T-helper 9 cell (primary cell): ENCODE results near the gene NRN1.
"Not testable (repeated sequence)": the region's sequence is repeated elsewhere in the genome, so short reads cannot be mapped to it uniquely, and the experiment has no call there.

Experiments used
- DNase-seq: peaks from one replicate; pipeline ENCODE4 v3.0.0-alpha.2; 2020

NRN1 gene

DNA sequence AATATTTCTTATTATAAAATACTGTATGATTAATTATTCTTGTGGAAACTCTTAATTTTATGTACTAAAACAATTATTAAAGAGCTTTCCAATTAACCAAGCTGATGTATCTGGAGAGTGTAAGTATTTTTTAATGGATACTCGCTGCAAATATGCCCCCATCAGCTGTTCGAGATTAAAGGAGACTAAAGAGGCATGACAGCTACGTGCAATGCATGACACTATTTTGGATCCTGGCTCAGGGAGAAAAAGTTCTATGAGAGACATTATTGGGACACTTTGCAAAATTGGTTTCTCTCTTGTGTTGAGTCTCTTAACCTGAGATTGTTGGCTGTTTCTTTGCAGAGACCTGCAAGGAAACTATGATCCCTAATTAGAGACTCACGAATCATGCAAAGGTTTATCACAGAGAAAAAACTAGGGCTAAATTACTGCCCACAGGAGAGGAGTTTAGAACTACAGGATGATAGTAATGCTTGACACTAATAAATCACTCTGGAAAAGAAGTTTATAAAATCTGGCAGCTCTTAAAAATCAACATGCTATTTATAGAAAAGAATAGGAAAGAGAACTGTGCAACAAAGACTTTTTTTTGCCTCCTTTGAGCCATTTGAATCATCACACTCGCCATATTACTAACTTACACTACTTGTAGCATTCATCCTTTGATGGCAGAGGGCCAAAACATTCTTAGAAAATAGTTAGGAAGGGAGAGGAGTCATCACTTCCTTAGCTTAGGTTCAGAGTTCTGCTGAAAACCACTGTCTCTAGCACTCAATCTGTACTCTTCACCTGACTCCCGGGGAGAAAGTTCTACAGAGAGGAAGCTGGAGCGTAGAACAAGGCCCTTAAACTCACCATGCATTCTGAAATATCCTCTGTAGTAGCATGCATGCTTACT is 25.3 kb downstream of the NRN1 start:
- DNase-seq: no peak

DNA sequence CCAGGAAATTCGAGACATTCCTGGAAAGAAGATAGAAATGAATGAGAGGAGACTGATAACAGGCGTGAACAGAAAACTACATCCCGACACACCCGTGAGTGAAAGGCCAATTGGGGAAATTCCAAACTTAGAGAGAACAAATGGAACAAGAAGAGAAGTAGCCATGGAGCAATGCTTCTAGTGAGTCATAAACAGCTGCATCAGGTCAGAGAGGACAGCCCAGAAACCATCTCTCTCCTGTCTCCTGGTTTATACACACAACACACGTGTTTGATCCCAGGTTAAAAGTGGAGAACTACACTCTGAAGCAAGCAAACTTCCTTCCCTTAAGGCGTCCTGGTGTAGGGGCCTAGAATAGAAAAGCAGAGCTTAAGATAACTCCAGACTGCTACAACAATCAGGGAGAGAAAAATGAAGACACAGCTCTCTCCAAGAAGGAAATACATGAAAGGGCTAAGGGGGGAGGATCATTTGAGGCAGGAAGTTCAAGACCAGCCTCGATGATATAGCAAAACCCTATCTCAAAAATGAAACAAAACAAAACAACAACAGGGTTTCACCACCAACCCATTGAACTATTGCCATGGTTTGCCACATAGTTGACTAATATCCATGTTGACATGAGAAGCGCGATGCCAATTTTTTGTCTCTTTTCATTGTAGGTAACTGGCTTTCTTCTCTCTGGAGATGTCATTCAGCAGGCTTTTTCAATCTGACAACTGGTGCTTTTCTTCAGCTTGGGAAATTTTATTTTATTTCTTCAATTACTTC is 26.9 kb downstream of the NRN1 start:
- no peak for DNase-seq

DNA sequence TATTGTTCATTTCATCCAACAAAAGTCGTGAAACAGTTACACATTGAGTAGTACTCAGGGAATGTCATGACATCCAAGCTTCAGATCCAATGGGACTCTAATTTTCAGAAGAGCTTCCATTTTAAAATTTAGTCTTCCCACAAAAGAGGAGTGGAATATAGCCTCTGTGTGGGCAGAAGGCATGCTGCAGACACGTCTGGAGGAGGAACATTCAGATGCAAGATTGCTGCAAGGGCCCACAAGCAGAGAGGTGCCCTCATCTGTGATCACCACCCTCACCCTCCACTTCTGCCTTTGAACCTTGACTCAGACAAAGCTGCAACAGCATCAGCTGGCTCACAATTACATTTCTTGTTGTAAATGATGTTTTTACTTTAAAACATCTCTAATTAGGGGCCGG is 29.9 kb downstream of the NRN1 start:
- DNase-seq: no peak

DNA sequence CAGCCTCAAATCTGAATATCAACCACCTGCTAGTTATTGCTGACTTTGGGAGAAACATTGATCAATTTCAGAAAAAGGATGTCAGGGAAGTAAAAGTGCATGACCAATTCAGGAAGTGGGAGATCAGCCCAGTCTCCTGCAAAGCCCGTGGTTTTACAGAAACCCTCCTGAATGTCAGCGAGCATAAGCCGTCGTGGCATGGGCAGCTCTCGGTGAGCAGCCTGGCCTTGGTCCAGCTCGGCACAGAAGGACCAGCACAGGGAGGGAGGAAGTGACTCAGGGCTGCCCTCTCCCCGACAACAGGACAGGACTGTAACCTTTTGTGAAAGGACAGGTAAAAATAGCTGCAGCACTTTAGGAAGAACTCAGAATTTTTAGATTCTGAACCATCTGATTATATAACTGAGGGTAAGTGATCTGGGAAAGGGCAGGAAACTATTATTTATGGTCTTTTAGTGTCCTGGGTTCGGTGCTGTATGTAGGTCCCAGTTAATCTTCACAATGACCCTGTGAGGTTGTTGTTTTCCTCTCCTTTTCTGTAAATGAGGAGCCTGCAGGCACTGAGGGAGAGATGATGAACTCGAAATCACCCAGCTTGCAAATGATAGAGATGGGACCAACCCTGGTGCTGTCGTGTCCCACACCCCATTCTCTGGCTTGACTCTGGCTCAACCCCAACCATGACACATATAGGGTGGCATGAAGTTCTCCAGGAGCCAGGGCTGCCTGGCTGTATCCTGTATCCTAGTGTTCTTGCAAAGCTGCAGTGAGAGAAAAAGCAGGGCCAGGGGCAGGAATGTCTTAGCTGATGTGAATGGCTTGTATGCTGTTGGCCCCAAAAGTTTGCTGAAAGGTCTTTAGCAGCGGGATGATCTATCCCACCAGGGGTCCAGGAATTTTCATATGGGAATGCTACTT is 37.6 kb downstream of the NRN1 start:
- DNase-seq: no peak

DNA sequence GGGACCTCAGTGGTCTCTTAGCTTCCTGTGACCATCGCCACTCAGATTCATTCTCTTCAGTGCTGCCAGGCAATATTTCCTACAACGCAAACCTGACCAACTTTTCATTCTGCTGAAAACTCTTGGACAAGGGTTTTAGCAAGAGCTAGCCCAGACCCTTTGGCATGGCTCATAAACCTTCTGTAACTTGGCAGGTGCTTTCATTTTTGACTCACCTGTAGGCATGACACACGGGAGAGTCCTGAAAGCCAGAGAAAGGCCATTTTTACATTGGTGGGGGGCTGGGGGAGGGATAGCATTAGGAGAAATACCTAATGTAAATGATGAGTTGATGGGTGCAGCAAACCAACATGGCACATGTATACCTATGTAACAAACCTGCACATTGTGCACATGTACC is 38.7 kb downstream of the NRN1 start:
- DNase-seq: not testable (repeated sequence)

DNA sequence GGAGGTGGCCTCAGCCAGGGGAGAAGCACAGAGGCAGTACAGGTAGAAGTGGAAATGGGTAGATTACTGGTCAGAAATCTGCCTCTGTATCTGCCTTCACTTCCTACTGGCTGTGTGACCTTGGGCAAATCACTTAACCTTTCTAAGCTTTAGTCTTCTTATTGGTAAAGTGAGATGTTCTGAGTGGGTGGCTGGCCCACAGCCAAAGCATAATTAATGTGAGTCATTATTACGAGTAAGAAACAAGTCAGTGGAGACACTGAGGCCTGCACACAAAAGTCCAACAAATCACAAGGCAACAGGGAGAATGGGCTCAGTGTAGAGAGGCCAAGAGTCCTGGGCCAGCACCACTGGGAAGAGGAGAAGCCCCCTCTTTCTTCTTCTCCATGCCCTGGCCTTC is 39.1 kb downstream of the NRN1 start:
- no peak for DNase-seq

DNA sequence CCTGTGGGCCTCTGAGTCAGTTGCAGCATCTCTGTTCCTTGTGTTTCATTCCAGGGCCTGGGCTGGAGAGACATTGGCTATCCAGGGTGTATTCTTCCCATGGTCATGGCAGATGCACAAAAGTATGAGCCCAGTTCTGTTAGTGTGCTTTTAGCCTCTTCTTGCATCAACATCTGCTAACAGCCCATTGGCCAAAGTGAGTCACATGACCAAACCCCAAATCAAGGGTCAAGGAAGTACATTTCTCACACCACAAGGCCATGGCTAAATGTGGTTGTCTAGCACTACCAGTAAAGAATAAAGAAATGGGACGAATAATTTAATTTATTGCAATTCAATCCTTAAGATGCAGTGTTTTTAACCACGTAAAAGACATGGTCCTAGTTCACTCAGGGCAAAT is 43.9 kb downstream of the NRN1 start:
- no peak for DNase-seq

DNA sequence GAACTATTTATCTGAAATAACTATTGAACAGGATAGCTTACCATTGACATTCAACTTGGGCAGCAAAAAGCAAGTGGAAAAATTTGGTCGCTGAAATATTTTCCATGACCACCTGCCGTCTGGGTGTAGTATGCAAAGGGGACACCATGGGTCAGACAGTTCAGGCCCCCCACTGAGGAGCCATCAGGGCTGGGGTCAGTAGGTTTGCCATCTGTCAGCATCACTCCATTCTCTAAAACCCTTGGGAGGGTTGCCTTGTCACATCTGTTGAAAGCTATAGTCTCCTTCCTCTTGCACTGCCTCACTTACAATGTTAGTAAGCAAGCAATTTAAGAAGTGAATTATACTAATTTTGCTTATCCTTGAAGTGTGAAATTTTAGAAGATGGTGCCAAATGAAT is 44.9 kb downstream of the NRN1 start:
- no peak for DNase-seq

DNA sequence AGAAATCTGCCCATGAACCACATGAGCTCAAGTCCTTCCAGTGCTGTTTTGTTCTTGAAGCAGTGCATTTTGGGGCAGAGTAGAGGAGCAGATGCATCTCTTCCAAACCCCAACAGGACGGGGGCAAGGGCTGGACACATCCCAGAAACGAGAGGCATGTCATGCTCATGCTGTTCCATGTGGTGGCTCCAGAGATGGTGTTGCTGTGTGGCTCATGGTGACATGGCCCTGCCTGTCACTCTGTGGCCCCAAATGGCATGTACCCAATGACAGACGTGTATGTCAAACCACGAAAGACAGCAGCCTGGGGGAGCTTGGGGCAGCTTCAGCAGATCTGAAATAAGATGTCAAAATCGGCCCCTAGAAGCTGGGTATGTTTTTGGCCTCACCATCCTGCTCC is 46.3 kb downstream of the NRN1 start:
- DNase-seq: no peak

DNA sequence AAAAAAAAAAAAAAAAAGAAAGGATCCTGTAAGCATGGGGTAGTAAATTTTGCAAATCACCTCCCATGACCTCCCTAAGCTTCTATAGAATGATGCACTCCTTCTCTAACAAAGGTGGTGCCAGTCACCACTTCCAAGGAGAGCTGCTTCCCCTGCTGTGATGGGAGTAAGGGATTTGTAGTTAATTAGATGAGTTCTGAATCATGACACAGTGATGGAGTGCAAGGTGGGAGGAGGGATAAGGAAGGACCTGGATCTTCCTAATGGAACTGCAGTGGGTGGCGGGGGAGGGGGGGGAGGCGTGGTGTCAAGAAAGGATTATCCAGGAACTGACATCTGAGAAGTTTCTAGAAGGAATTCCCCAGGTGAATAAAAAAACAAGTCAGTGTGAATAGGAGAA is 47.8 kb downstream of the NRN1 start:
- DNase-seq: no peak

DNA sequence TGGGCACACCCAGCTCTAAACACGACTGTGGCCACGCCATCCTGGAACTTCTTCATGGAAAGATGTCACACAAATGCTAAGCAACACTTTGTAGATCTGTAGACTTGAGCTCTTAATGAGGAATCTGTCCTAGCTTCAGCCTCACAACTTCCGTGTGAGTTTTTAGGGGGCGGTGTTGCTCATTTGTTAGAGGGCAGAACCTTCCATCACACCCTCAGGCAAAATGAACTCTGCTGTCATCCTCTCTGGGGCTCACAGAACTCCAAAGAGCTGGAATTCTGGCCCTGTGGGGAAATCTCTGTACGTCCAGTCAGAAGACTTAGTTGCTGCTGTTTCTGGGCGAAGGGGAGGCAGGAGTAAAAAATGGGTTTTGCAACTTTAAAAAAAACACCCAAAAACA is 49.8 kb downstream of the NRN1 start:
- no peak for DNase-seq

DNA sequence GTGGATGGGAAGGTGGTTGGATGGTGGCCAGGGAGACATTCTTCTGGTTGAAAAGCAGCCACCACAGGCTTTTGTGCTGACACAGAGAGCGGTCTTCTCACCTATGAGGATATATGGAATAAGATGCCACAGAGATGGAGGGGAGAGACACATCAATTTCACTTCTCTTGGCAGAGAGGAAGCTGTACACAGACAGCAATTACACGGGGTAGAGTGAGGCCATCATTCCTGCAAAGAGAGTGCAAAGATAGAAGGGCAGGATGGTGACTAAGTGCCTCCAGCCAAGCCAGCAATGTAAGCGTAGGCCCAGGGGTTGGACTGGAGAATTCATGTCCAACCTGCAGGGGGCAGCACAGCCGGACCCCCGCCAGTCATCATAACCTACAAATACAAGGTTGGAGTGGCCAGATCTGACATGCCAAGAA is 56.4 kb downstream of the NRN1 start:
- no peak for DNase-seq
